IMR-90 (cell line): ENCODE results near the gene ZNF35.

Source experiments
- BHLHE40 ChIP-seq: fragments of 150-350 bp; IDR thresholded peaks from 2 replicates; pipeline ENCODE4 v1.6.1; 2016; ENCODE audit warnings: mild to moderate bottlenecking, low read depth, low read length
- CEBPB ChIP-seq: IDR thresholded peaks from 2 replicates; pipeline ENCODE4 v1.6.1; 2012; ENCODE audit warnings: low read depth, low read length, improper control_type of control experiment
- CHD1 ChIP-seq: IDR thresholded peaks from 2 replicates; pipeline ENCODE4 v1.6.1; 2012; ENCODE audit warnings: low read depth, low read length, improper control_type of control experiment
- MAZ ChIP-seq: IDR thresholded peaks from 2 replicates; pipeline ENCODE4 v1.6.1; 2012; ENCODE audit warnings: low read depth, mild to moderate bottlenecking, low read length, improper control_type of control experiment, moderate library complexity, borderline replicate concordance
- NFE2L2 ChIP-seq: fragments of 150-350 bp; IDR thresholded peaks from 2 replicates; pipeline ENCODE4 v1.6.1; 2016; ENCODE audit warnings: low read depth, mild to moderate bottlenecking, low read length
- POLR2A ChIP-seq: IDR thresholded peaks from 2 replicates; pipeline ENCODE4 v1.6.1; 2012; ENCODE audit warnings: mild to moderate bottlenecking, low read depth, low read length
- RCOR1 ChIP-seq: IDR thresholded peaks from 2 replicates; pipeline ENCODE4 v1.6.1; 2012; ENCODE audit warnings: mild to moderate bottlenecking, low read length, improper control_type of control experiment; ENCODE audit not compliant: insufficient replicate concordance
- RFX5 ChIP-seq: IDR thresholded peaks from 2 replicates; pipeline ENCODE4 v1.8.0; 2012; ENCODE audit warnings: low read depth, mild to moderate bottlenecking, low read length, moderate library complexity
- SMC3 ChIP-seq: fragments of 150-350 bp; IDR thresholded peaks from 2 replicates; pipeline ENCODE4 v1.6.1; 2016; ENCODE audit warnings: low read depth, mild to moderate bottlenecking, antibody characterized with exemption, low read length, moderate library complexity
- USF2 ChIP-seq: fragments of 150-350 bp; IDR thresholded peaks from 2 replicates; pipeline ENCODE4 v1.6.1; 2017; ENCODE audit warnings: mild to moderate bottlenecking, antibody characterized with exemption, low read length, low read depth
- TF ChIP-seq, protein P1 (sequence below): conservative IDR thresholded peaks from 2 replicates; pipeline ENCODE4 v1.5.1; 2012; ENCODE audit warnings: mild to moderate bottlenecking, low read depth, low read length, improper control_type of control experiment

- TF ChIP-seq POLR2A (no peak), SMC3 (no peak), CEBPB (no peak), CHD1 (no peak), RFX5 (no peak), USF2 (no peak), NFE2L2 (no peak), RCOR1 (no peak), MAZ (no peak), BHLHE40 (no peak)
- TF ChIP-seq, protein P1, sequence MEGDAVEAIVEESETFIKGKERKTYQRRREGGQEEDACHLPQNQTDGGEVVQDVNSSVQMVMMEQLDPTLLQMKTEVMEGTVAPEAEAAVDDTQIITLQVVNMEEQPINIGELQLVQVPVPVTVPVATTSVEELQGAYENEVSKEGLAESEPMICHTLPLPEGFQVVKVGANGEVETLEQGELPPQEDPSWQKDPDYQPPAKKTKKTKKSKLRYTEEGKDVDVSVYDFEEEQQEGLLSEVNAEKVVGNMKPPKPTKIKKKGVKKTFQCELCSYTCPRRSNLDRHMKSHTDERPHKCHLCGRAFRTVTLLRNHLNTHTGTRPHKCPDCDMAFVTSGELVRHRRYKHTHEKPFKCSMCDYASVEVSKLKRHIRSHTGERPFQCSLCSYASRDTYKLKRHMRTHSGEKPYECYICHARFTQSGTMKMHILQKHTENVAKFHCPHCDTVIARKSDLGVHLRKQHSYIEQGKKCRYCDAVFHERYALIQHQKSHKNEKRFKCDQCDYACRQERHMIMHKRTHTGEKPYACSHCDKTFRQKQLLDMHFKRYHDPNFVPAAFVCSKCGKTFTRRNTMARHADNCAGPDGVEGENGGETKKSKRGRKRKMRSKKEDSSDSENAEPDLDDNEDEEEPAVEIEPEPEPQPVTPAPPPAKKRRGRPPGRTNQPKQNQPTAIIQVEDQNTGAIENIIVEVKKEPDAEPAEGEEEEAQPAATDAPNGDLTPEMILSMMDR: no peak
These were observed 17.8 kb downstream of the ZNF35 start for GRCh38 chr3:44666346-44666745.
